NCI-H1105 (cell line): ENCODE results near the gene FBF1.
A peak's percentile ranks its signal among the peaks of the same experiment; 100 is the strongest.
"Not testable (repeated sequence)": the region's sequence is repeated elsewhere in the genome, so short reads cannot be mapped to it uniquely, and the experiment has no call there.

Source experiments
- DNase-seq: peaks from one replicate; lab custom pipeline; 2025; lab: John Stamatoyannopoulos, UW

The FBF1 gene, protein sequence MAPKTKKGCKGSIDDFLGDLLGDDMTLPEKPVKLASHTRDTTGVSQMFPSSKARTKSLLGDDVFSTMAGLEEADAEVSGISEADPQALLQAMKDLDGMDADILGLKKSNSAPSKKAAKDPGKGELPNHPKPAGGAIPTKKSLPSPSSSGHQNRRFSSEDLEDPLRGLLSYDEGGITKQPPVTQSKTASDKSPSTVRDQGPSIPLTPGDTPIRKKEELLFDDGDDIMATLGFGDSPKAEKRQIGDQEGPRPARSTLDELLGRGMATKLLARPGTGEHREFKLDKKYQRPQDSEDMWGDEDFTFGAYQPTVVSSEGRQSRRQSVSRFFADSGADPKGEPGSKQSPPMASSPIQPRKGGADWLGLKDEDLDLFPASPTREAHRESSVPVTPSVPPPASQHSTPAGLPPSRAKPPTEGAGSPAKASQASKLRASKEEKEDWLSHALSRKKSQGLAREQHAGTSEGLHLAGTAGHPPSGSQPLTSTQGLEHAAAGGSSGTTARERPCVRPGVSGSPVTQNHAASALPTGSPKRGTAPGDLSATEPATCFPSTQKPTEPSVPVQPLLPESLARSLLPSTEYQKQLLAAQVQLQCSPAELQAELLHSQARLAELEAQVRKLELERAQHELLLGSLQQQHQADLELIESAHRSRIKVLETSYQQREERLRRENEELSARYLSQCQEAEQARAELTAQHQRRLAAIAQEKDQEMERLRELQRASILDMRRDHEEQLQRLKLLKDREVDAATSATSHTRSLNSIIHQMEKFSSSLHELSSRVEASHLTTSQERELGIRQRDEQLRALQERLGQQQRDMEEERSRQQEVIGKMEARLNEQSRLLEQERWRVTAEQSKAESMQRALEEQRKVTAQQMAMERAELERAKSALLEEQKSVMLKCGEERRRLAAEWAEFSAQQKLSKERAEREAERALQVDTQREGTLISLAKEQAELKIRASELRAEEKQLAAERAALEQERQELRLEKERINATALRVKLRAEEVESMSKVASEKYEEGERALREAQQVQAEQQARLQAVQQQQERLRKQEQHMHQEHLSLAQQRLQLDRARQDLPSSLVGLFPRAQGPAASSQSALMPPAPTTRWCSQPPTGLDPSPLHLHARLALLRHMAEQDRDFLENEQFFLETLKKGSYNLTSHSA

DNA sequence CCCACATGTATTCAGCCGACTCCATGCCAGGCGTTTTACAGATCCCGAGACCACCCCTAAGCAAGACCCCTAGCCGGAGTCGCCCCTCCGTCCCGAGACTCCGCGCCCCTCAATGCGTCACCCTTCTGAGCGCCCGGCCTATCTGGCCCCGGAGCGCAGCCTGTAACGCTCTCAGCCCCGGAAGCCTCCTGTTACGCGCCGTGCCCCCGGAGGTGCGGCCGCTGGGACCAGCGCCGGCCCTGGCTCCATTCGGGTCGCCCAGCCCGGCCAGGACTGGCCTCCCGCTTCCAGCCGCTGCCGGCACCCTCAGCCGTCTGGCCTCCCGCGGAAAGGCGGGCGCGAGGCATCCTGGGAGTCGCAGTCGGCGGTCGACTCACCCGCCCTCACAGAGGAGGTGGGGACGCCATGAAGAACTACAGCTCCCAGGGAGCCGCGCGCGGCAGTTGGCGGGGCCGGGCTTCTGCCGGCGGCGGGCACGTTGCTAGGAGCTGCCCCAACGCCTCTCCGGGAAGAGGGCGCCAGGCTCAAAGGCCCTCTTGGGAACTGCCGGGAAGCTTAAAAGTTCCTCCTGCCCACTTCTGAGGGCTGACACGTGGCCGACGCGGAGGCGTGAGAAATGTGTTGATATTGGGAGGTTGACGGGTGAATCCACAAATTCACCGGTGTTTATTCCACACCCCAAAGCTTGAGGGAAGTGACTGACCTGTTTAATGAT, at the start of gene FBF1:
Gene FBF1 (minus strand): TSS at position 316 of the 715 bp plus-strand sequence. CDS start 2,893 bp downstream, outside the sequence.
- peak; percentile 90 for DNase-seq

DNA sequence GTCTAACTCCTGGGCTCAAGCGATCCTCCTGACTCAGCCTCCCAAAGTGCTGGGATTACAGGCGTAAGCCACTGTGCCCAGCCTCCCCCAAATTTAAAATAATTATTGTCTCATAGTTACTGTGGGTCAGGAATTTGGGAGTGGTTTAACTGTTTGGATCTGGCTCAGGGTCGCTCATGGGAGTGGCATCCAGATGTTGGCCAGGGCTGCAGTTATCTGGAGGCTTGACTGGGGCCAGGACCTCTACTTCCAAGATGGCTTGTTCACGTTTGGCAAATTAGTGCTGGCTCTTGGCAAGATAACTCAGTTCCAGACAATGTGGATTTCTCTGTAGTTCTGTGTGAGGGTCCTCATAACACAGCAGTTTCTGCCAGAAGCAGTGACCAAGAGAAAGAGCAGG, 46.2 kb upstream of the FBF1 start:
- DNase-seq: no peak

DNA sequence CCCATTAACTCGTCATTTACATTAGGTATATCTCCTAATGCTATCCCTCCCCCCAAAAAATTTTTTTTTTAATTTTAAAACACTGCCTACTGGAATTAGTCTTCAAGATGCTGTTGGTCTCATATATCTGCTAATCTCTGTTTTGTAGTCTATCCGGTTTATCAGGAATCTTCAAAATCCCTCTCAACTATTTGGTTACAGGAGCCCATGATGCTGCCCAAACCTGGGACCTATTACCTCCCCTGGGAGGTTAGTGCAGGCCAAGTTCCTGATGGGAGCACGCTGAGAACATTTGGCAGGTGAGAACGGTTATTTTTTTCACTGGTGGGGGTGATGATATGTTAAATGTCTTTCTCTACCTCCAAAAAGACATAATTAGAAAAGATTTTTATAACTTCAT, 45.1 kb upstream of the FBF1 start:
- no peak for DNase-seq

DNA sequence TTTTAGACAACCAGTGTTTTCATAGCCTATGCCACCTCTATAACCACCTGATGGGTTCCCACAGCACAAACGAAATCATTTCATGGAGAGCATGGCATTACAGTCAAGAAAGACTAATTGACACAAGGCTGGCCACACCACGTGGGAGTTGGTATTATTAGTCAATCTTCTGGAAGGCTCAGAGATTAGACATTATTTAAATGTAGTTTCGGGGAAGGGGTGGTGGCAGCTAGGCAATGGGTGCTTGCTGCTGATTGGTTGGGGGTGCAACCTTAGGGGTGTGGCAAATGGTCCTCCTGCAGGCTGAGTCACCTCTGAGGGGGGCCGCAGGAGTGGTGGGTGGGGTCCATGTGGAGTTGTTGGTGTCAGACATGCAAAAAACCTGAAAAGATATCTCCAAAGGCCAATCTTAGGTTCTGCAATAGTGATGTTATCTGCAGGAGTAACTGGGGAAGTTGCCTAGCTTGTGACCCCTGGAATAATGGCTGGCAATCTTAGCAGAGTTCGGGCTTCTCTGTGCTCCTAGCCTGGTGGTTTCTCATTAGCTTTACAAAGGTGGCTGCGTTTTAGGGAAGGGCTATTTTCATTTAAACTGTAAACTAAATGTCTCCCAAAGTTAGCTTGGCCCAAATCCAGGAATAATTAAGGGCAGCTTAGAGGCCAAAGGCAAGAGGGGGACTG, 42.8 kb upstream of the FBF1 start:
- DNase-seq: no peak

DNA sequence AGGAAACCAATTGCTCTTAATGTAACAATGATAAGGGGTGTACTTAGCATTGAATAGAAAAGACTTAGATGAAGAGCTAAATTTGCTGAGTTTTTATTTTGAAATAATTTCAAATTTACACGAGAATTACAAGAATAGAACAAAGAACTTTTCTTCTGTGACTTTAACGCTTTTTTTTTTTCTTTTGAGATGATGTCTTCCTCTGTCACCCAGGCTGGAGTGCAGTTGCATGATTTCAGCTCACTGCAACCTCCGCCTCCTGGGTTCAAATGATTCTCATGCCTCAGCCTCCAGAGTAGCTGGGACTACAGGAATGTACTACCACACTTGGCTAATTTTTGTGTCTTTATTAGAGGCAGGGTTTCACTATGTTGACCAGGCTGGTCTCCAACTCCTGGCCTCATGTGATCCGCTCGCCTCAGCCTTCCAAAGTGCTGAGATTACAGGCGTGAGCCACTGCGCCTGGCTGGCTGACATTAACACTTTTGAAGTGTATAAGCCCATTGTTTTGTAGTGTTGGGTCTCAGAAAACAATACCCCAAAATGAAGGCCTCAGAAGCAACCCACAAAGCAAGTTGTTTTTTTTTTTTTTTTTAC, 40.3 kb upstream of the FBF1 start:
- no peak for DNase-seq

DNA sequence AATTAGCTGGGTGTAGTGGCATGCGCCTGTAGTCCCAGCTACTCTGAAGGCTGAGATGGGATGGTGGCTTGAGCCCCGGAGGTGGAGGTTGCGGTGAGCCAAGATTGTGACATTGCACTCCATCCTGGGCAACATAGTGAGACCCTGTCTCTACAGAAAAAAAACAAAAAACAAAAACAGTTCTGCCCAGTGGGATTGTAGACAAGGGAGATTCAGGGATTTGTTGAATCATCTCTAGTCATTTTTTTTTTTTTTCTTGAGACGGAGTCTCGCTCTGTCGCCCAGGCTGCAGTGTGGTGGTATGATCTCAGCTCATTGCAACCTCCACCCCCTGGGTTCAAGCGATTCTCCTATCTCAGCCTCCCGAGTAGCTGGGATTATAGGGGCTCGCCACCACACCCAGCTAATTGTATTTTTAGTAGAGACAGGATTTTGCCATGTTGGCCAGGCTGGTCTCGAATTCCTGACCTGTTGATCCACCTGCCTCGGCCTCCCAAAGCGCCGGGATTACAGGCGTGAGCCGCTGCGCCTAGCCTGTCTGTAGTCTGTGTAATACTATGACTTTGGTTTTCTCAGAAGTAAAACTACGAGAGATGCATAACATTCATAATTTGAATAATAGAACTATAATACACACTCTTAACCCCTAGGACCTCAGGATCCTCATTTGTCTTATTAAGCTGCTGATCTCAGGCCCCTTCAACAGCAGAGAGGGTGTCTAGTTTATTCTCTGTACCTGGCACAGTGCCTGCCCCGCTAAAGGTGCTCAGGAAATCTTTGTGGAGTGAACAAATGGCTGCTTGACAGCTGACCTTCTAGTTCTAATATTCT, 39.6 kb upstream of the FBF1 start:
- DNase-seq: peak; percentile 1

DNA sequence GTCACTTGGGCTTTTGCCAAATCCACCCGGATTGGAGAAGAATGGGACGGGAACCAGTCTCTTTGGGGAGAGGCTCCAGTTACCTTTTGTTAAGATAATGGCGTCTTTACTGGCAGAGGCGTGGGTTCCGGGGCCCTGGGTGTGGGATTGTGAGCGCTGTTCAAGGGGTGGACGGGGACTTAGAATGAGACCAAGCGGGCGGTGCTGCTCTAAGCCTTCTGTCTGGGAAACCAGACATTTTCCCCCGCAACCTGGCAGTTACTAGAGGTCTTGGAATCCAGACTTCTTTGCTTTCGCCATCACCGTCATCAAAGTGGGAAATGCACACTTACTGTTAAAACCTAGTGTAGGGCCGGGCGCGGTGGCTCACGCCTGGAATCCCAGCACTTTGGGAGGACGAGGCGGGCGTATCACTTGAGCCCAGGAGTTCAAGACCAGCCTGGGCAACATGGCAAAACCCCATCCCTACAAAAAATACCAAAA, 38.9 kb upstream of the FBF1 start:
- DNase-seq: no peak

DNA sequence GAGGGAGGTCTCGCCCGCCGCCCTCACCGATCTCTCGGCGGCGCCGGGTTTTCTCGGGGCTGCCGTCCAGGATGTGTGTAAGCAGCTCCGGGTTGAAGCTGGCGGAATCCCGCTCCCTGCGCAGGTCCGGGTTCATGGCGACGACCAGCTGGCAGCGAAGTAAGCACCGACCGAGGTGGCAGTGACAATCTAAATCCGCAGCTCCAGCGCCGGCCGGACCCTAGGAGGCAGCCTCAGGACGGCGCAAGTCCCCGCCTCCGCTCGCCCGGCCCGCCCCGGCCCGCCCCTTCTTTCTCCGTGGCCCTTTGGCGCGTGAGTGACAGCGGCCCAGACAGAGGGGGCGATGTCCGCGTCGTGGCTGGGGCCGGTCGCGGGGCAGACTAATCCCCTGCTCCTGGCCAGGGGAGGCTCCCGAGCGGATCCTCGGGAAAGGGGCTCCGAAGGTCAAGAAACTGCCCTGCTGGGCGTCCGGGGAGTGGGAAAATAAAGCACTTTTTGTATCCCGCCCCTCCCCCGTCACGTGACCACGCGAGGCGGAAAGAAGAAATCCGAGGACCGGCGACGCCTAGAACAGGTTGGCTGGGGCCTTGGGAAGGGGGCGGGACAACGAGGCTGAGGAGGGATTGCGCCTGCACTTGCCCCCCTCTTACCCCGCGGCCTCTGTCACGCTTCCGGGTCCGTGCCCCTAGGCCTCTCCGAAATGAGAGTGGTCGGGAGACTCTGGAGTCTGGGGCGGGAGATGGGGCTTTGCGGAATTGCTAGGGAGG, 38.3 kb upstream of the FBF1 start, which contains the start of the genes ACOX1 and TEN1:
Gene ACOX1 (minus strand): TSS at position 229 of the 767 bp plus-strand sequence. CDS start 93 bp downstream, at position 136.
Gene TEN1 (plus strand): TSS at position 303 of the 767 bp plus-strand sequence. CDS start 6,953 bp downstream, outside the sequence.
- DNase-seq: peak; percentile 96

DNA sequence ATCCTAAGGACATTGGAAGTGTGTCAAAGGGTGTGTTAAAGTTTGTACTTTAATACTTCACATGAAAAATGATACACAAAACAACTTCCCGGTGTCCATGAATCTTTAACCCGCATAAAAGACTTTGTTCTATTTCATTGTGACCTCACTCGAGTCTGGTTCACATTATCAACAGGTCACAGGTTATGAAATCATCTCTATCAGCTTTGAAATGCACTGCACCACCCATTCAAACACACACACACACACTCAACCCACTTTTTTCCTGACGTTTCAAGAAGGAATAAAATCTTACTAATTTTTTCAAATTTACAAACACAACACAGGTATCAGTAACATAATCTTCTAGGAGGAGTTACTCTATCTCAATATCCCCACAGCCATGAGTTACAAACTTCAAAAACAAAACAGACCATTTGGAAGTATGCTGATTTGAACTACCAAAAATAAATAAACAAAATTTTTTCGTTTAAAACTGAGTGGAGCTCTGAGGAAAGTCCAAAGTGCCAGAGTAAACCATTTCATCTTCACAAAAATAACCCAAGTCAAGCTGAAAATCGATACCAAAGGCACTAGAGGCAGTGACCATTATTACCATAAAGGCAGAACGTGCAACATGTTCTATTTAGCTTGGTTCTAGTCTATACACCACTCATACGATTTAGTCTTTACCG, 35.5 kb upstream of the FBF1 start:
- no peak for DNase-seq

DNA sequence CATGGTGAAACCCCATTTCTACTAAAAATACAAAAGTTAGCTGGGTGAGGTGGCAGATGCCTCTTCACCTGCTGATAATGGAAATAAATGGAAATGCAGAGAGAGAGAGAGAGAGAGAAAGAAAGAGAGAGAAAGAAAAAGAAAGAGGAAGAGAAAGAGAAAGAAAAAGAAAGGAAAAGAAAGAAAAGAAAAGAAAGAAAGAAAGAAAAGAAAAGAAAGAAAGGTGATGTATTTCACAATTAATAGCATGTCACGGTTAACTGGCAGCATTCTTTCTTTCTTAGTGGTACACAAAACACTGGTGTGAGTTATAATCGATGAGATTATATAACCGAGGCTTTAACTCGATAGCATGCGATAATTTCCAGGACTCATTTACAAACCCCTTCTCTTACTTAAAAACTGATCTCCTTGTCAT, 34.9 kb upstream of the FBF1 start:
- no peak for DNase-seq

DNA sequence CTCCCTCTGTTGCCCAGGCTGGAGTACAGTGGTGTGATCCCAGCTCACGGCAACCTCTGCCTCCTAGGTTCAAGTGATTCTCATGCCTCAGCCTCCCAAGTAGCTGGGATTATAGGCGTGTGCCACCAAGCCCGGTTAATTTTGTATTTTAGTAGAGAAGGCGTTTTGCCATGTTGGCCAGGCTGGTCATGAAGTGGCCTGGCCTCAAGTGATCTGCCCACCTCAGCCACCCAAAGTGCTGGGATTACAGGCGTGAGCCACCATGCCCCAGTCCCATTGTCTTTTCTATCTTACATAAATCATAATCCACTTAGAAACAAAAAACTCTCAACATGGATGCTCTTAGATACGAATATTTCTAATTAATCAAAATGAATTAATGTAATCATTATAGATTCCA, 34.3 kb upstream of the FBF1 start:
- DNase-seq: not testable (repeated sequence)

DNA sequence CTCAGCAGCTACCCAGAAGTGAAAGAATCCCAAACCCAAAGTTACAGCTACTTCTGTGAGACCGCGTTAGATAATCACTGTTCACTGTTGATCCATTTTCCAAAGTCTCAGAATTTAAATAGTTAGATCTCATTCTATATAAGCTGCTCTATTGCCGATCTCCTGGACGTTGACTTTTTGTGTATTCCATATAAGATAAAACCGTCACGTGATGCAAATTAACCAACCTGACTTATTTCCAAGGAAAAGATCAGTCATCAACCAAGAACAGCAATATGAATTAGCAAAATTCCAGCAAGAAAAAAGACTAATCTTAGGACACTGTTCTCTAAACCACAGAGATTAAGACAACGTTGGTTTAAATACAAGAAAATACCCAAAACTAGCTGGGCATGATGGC, 29.8 kb upstream of the FBF1 start:
- no peak for DNase-seq

DNA sequence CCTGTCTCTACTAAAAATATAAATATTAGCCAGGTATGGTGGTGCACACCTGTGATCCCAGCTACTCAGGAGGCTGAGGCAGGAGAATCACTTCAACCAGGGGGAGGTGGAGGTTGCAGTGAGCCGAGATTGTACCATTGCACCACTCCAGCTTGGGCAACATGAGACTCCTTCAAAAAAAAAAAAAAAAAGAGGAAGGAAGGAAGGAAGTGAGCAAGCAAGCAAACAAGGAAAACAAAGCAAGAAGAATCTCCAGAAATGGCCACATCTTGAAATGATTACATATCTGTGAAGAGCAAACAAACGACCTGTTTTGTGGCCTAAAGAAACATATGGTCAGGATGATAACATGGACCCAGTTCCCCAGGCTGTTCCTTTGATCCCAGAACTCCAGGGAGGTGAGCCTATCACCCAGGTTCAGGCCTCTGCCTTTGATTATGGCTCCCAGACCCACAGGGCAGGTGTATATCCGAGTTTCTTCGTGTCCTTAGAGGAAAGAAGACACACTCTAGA, 29.2 kb upstream of the FBF1 start:
- no peak for DNase-seq

DNA sequence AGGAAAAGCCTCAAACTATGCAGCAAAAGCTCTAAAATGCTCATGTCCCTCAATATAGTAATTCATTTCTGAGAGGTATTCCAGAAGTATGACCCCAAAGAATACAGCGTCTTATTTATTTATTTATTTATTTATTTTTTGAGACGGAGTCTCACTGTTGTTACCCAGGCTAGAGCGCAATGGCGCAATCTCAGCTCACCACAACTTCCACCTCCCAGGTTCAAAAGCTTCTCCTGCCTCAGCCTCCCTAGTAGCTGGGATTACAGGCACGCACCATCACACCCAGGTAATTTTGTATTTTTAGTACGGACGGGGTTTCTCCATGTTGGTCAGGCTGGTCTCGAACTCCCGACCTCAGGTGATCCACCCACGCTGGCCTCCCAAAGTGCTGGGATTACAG, 28.2 kb upstream of the FBF1 start:
- not testable (repeated sequence) for DNase-seq

DNA sequence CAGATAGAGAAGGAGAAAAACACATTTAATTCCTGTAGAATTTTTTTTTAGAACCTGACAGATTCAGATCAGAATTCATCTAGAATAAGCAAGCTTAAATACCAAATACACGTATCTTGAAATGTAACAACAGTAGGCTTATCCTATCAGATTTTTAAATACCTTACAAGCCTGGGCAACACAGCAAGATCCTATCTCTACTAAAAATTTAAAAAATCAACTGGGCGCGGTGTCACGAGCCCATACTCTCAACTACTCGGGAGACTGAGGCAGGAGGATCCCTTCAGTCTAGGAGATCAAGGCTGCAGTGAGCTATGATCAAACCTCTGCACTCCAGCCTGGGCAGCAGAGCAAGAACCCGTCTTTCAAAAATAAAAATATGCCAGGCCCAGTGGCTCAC, 24.6 kb upstream of the FBF1 start:
- DNase-seq: no peak

DNA sequence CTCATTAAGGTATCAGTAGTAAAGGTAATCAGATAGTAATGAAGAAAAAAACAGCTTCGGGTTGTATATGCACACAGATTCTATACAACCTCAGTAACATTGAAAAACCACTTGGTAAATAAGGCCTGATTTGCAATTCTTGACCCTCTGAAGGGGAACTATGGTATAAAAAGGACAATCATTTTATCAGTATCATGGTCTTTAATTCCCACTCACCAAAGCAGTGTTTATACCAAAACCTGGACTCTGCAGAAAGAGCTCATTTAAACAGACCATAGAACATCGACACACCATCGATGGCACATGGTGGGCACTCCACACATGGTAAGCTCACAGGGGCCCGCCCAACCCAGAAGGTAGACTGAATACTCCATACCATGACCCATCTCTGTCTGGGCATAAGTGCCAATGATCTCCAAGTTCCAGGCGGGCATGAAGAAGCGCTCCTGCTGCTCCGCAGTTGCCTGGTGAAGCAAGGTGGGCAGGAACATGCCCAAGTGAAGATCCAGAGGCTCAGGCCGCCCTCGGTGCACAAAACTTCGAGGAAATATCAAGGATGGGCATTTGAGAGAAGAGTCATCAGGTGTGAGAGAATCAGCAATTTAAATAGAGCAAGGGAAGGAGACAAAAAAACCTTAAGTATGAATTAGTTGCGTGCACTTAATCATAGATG, 19.1 kb upstream of the FBF1 start:
- DNase-seq: no peak
